ENCODE measurements around the gene GNAI2.

Gene GNAI2

GRCh38 chr3:50286322-50287227, 50.6 kb downstream of the GNAI2 start:
- no peak overlapping the region for H3K27ac ChIP-seq
- no peak for TF ChIP-seq ZFX (IDR thresholded peaks at IDR 0.05; ENCODE audit: borderline replicate concordance)
- TF ChIP-seq, protein P1, sequence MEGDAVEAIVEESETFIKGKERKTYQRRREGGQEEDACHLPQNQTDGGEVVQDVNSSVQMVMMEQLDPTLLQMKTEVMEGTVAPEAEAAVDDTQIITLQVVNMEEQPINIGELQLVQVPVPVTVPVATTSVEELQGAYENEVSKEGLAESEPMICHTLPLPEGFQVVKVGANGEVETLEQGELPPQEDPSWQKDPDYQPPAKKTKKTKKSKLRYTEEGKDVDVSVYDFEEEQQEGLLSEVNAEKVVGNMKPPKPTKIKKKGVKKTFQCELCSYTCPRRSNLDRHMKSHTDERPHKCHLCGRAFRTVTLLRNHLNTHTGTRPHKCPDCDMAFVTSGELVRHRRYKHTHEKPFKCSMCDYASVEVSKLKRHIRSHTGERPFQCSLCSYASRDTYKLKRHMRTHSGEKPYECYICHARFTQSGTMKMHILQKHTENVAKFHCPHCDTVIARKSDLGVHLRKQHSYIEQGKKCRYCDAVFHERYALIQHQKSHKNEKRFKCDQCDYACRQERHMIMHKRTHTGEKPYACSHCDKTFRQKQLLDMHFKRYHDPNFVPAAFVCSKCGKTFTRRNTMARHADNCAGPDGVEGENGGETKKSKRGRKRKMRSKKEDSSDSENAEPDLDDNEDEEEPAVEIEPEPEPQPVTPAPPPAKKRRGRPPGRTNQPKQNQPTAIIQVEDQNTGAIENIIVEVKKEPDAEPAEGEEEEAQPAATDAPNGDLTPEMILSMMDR (IDR thresholded peaks at IDR 0.05): no peak

DNA sequence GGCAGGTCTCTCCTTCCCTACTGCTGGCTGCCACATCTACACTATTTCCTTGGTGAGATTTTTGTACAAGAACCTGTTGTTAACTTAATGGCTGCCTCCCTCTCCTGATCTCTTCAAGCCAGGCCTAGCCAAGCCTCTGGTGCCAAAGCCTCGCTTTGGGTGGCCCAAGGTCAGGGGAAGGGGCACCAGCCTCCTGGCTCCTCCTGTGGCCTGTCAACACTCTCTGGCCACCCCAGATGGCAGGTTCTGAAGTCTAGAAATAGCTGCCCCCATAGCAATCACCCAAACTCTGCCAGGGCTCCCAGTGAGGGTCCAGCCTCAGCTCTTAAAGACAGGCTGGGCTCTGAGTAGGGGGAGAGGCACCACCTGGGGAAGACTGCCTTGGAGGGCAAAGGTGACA, 51.3 kb downstream of the GNAI2 start:
- no peak for TF ChIP-seq ZFX (IDR thresholded peaks at IDR 0.05; ENCODE audit: borderline replicate concordance)
- TF ChIP-seq, protein P1 (IDR thresholded peaks at IDR 0.05): no peak
- no peak overlapping the region for H3K27ac ChIP-seq

- TF ChIP-seq, protein P1 (IDR thresholded peaks at IDR 0.05): no peak
- no peak for TF ChIP-seq ZFX (IDR thresholded peaks at IDR 0.05; ENCODE audit: borderline replicate concordance)
- H3K27ac ChIP-seq: no peak overlapping the region
These were observed 52.5 kb downstream of the GNAI2 start for GRCh38 chr3:50288387-50289007.

DNA sequence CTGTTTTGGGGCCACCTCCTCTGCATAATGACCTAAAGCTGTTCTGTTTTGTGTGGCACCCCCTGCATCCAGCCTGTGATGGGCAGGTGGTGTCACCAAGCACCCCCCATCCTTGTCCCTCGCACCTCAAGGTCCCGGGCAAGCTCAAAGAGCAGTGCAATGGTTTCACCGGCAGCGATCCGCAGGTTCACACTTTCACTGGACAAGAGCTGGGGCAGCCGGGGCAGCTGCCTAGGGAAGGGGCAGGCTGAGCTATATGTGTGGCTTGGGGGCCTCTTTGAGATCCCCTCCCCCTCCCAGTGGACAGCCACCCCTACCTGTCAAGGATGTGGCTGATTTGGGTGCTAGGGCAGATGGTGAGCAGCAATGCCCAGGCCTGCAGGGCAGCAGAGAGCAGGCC, 53.1 kb downstream of the GNAI2 start:
- TF ChIP-seq ZFX (IDR thresholded peaks at IDR 0.05; ENCODE audit: borderline replicate concordance): no peak
- TF ChIP-seq, protein P1 (IDR thresholded peaks at IDR 0.05): no peak
- no peak overlapping the region for H3K27ac ChIP-seq

DNA sequence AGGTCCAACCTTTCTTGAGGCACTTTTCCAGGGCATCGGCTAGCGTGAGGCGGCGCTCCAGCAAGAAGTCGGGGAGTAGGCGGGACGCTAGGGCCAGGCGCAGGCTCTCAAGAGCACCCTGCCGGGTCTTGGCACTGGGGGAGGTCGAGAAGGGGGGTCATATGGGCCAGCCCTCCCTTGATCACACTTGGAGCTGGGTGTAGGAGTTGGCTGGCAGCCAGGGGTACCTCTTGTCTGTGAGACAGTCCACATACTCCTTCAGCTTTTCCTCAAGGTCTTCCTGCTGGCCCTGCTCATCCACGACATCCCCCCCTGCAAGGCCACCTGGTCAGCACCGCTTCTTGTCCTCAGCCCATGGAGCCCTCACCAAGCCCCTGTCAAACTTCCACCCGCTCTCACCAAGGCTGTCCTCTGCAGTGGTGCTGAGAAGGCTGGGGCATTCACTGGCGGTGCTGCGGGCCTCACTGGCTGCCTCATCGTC, 54.2 kb downstream of the GNAI2 start:
- TF ChIP-seq, protein P1 (IDR thresholded peaks at IDR 0.05): no peak
- TF ChIP-seq ZFX (IDR thresholded peaks at IDR 0.05; ENCODE audit: borderline replicate concordance): no peak
- H3K27ac ChIP-seq: peak overlapping the region; percentile 89; the same call in 1 of the 2 replicates

DNA sequence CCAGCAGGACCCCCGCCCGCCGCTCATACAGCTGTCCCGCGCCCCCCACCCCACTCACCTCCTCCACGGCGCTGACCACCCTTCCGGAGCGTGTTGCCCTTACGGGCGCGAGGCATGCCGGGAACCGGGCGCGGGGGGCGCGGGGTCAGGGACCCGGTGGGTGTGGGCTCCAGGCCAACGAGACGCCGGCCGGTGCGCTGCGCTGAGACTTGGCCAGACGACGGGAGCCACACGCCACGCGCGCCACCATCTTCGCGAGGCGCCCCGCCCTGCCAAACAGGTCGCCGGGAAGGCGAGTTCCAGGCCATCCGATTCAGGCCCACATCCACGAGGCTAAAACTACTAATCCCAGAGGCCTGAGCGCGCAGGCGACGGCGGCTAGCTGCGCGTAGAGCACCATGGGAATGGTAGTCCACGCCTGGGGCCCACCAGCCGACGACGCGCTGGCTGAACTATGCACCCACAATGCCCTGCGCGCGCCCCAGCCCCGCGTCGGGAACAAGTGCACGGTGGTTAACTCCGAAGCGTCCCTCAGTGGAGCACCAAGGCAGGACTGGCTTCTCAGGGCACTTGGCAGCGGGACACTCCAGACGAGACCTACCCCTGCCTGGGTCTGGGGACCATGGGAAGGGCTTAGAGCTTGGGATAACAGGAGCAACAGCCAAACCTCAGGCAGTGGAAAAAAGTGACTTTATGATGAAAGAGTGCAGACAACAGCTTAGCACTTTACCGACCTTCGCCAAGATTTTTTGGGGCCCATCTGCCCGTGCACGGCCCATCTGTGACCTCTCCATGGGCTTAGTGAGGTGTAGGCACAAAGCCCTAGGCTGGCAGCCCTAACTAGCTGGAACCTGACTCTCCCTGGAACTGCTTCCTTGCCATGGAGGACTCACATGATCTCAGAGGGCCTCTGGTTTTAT, 56.4 kb downstream of the GNAI2 start, which contains the start of gene IFRD2:
TSS of gene IFRD2 (minus strand) at position 271 of the 920 bp plus-strand sequence. CDS start at position 116, 155 bp downstream.
- peak within 1 kb of the TSS; percentile 89 for H3K27ac ChIP-seq
- TF ChIP-seq, protein P1 (IDR thresholded peaks at IDR 0.05): no peak
- no peak for TF ChIP-seq ZFX (IDR thresholded peaks at IDR 0.05; ENCODE audit: borderline replicate concordance)
